GM12878 (cell line): ENCODE results near the gene HAGHL. TPM values are rescaled to one million over a fixed set of nuclear protein-coding genes. Genes with fewer than 3 reads are reported as not detected.

Experiments used
- ATAC-seq: fragments of 200-7000 bp; cut with Tn5 transposase; 3 replicates; pipeline ENCODE4 v1.9.1; 2020; ENCODE audit warnings: mild to moderate bottlenecking, moderate library complexity
- BruUV-seq: library from RNA; stranded (reverse); fragments of 400-500 nt; replicated peaks from 2 replicates; lab custom pipeline; 2021; lab: Mats Ljungman, UMichigan
- CTCF ChIA-PET: fragments of 300-600 bp; sonication (Branson Sonifier 250); formaldehyde crosslinking; extraction: SDS; loops from one replicate; lab custom pipeline; 2021; ENCODE audit warnings: inconsistent platforms; lab: Yijun Ruan, JAX
- POLR2A ChIA-PET: fragments of 350-600 bp; formaldehyde crosslinking; extraction: SDS; loops from one replicate; lab custom pipeline; 2021; ENCODE audit warnings: inconsistent platforms; lab: Charles Lee
- RAD21 ChIA-PET: fragments of 300-600 bp; sonication (Branson Sonifier 250); formaldehyde crosslinking; loops from one replicate; lab custom pipeline; 2023; ENCODE audit warnings: antibody characterized with exemption; ENCODE audit not compliant: unreplicated experiment; lab: Charles Lee
- SMC1A ChIA-PET: fragments of 300-600 bp; sonication (Branson Sonifier 250); formaldehyde crosslinking; loops from one replicate; lab custom pipeline; 2023; ENCODE audit not compliant: unreplicated experiment, uncharacterized antibody; lab: Charles Lee
- DNase-seq: peaks from one replicate; pipeline ENCODE4 v3.0.0-alpha.2; 2011; ENCODE audit warnings: low read depth, low spot score
- FAIRE-seq: peaks from 3 replicates; lab custom pipeline; 2011; peaks lifted over from hg19 to GRCh38; lab: Jason Lieb, UNC
- H2AFZ ChIP-seq: 2 replicates; pipeline ENCODE4 v1.6.0; 2011; ENCODE audit warnings: low read depth, low read length, control low read depth; ENCODE audit not compliant: control insufficient read depth
- H3K27ac ChIP-seq: 2 replicates; pipeline ENCODE4 v1.5.1; 2011; ENCODE audit warnings: control low read depth; ENCODE audit not compliant: control insufficient read depth, insufficient read depth
- H3K27me3 ChIP-seq, 2 experiments: replicated peaks in 1 of 2; 2 replicates each; pipeline versions ENCODE4 v1.6.0 to v1.6.1; 2011; ENCODE audit warnings: low read length in 1 of 2; ENCODE audit not compliant: control insufficient read depth in 2 of 2, insufficient read depth in 2 of 2
- H3K36me3 ChIP-seq, 2 experiments: 2 replicates each; pipeline ENCODE4 v1.5.1; 2011; ENCODE audit warnings: low read length in 1 of 2; ENCODE audit not compliant: control insufficient read depth in 2 of 2, insufficient read depth in 2 of 2
- H3K4me1 ChIP-seq: 2 replicates; pipeline ENCODE4 v1.6.1; 2011; ENCODE audit warnings: mild to moderate bottlenecking, low read length, moderate library complexity, mixed read lengths; ENCODE audit not compliant: control insufficient read depth, insufficient read depth
- H3K4me2 ChIP-seq: 2 replicates; pipeline ENCODE4 v1.6.0; 2011; ENCODE audit warnings: control low read depth; ENCODE audit not compliant: control insufficient read depth, insufficient read depth
- H3K4me3 ChIP-seq: fragments of 200-600 bp; sonication (generic); 2 replicates; pipeline ENCODE4 v1.5.1; 2016
- H3K79me2 ChIP-seq: 2 replicates; pipeline ENCODE4 v1.6.0; 2011; ENCODE audit warnings: low read length; ENCODE audit not compliant: control insufficient read depth, insufficient read depth
- H3K9ac ChIP-seq: 2 replicates; pipeline ENCODE4 v1.8.0; 2011; ENCODE audit warnings: low read length, control low read depth, mixed read lengths; ENCODE audit not compliant: control insufficient read depth, insufficient read depth
- H3K9me3 ChIP-seq: replicated peaks from 3 replicates; pipeline ENCODE4 v1.5.1; 2011; ENCODE audit warnings: mild to moderate bottlenecking, low read length; ENCODE audit not compliant: control insufficient read depth, insufficient read depth
- H4K20me1 ChIP-seq: 2 replicates; pipeline ENCODE4 v1.6.0; 2011; ENCODE audit not compliant: control insufficient read depth, insufficient read depth
- ASH2L ChIP-seq: fragments of 300-600, 200-600 bp; sonication (generic); IDR thresholded peaks from 2 replicates; pipeline ENCODE4 v1.6.1; 2017; ENCODE audit warnings: low read depth, mild to moderate bottlenecking, borderline replicate concordance
- BHLHE40 ChIP-seq, 2 experiments: fragments of 450-650 bp in 1 of 2; IDR thresholded peaks; 2 replicates each; pipeline ENCODE4 v1.6.1; 2011 to 2017; ENCODE audit warnings: low read depth in 2 of 2, borderline replicate concordance in 1 of 2, improper control_type of control experiment in 1 of 2, low read length in 1 of 2, mild to moderate bottlenecking in 1 of 2
- E4F1 ChIP-seq: fragments of 450-650 bp; IDR thresholded peaks from 2 replicates; pipeline ENCODE4 v1.6.1; 2018; ENCODE audit warnings: borderline replicate concordance, mild to moderate bottlenecking; ENCODE audit not compliant: partially characterized antibody
- EGR1 ChIP-seq, 2 experiments: IDR thresholded peaks; 1 replicate in 1 of 2; 2 replicates in 1 of 2; pipeline ENCODE4 v1.6.1; 2011 to 2012; ENCODE audit warnings: low read depth in 2 of 2, low read length in 2 of 2, borderline replicate concordance in 1 of 2, mild to moderate bottlenecking in 1 of 2, moderate library complexity in 1 of 2
- HDAC2 ChIP-seq: fragments of 200-600 bp; sonication (generic); IDR thresholded peaks from 2 replicates; pipeline ENCODE4 v1.6.1; 2017
- POU2F2 ChIP-seq: IDR thresholded peaks from 3 replicates; pipeline ENCODE4 v1.6.1; 2011; ENCODE audit warnings: low read depth, mild to moderate bottlenecking, low read length, borderline replicate concordance
- SIX5 ChIP-seq: IDR thresholded peaks from 2 replicates; pipeline ENCODE4 v1.6.1; 2011; ENCODE audit warnings: mild to moderate bottlenecking, low read depth, low read length, moderate library complexity; ENCODE audit not compliant: severe bottlenecking
- SMAD5 ChIP-seq: IDR thresholded peaks from 2 replicates; pipeline ENCODE4 v1.6.1; 2016; ENCODE audit warnings: antibody characterized with exemption, low read depth
- SMARCA5 ChIP-seq: fragments of 450-650 bp; IDR thresholded peaks from 2 replicates; pipeline ENCODE4 v1.6.1; 2017; ENCODE audit warnings: mild to moderate bottlenecking
- STAT1 ChIP-seq: fragments of 450-650 bp; conservative IDR thresholded peaks from 2 replicates; pipeline ENCODE4 v1.6.1; 2014; ENCODE audit warnings: antibody characterized with exemption, mild to moderate bottlenecking
- YY1 ChIP-seq: IDR thresholded peaks from 2 replicates; pipeline ENCODE4 v1.6.1; 2011; ENCODE audit warnings: low read depth, mild to moderate bottlenecking, low read length
- ZNF274 ChIP-seq: IDR thresholded peaks from one replicate; pipeline ENCODE4 v1.8.0; 2011; ENCODE audit not compliant: insufficient read length, insufficient read depth
- WGBS: methylation state at CpG from one replicate; pipeline ENCODE4 v1.1.6; 2016; ENCODE audit warnings: low lambda C conversion rate; ENCODE audit not compliant: insufficient replicate concordance, insufficient coverage; ENCODE audit errors: missing lambda C conversion rate; 5-methylcytosine and 5-hydroxymethylcytosine counted together
- in situ Hi-C: fragments of 300-500 bp; cut with MboI; formaldehyde crosslinking; loops from 9 replicates; pipeline ENCODE4 v1.14.3; 2018; ENCODE audit warnings: mixed read lengths
- intact Hi-C: fragments of 100-400 bp; cut with micrococcal nuclease; formaldehyde crosslinking; loops from one replicate; pipeline ENCODE4 v1.14.2; 2022; ENCODE audit not compliant: unreplicated experiment
- polyA plus RNA-seq, 11 experiments: library from polyadenylated mRNA; depleted of rRNA in 4 of 11; unstranded in 6 of 11; stranded (reverse) in 5 of 11; fragments of >200 nt; fragmentation: Nextera tagmentation in 4 of 11; fragmentation: Illumina TruSeq in 1 of 11; extraction: Ambion mirVana in 4 of 11; extraction: Trizol in 1 of 11; gene quantifications; 1 replicate in 1 of 11; 2 replicates in 10 of 11; pipeline versions ENCODE4 v1.2.1 to v1.2.3, GENCODE V29; 2011 to 2016; ENCODE audit warnings: inconsistent platforms in 2 of 11, missing spikeins in 2 of 11, low read depth in 1 of 11
- total RNA-seq, 4 experiments: library from RNA; depleted of rRNA in 3 of 4; stranded (reverse); fragments of >200 nt in 3 of 4; fragmentation: Illumina TruSeq in 1 of 4; extraction: Trizol in 1 of 4; gene quantifications; 2 replicates each; pipeline versions ENCODE4 v1.2.1 to v1.2.3, GENCODE V29; 2013 to 2021
- TF ChIP-seq, protein P1 (sequence below): fragments of 450-650 bp; IDR thresholded peaks from 2 replicates; pipeline ENCODE4 v1.6.1; 2017; ENCODE audit warnings: mild to moderate bottlenecking, moderate library complexity

HAGHL gene
- total and polyA plus RNA-seq, 10 of the 15 experiments (the other 5 are each of a cell fraction or from before 2014, with no cell fraction given), result 0.23 to 44.6 (median 16.4) TPM

DNA sequence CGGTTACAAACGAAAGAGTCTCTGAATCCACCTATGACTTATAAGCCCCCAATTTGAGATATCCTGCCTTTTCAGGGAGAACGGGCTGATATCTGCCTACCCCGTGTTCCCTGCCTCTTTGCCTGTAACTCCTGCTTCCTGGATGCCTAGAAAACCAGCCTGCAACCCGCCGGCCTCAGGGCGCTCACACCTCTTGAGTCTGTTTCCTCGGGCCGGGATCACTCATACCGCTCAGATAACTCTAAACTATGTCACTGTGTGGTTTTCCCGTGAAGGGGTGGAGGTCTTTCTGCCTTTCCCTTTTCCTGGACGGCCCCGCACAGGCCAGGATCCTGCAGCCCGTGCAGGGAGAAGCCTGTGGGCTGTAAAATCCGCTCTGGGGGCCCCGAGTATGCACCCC is 50.9 kb downstream of the HAGHL start:
- SMC1A ChIA-PET, result no interaction called here
- Histone ChIP-seq H3K9ac (no peak overlapping the region), H3K27ac (no peak overlapping the region), H3K4me1 (no peaks in the 10 kb centered on the region), H2AFZ (no peak overlapping the region), H3K36me3 (no peaks in the 10 kb centered on the region), H3K4me3 (no peak overlapping the region), H3K9me3 (no peaks in the 10 kb centered on the region)
- DNase-seq, result no peak
- no peak for ATAC-seq
- no TSS peak for BruUV-seq
- in situ Hi-C loops (no loop called here), intact Hi-C loops (no loop called here)
- 21% methylated on average over 16 of the region's 16 CpGs for WGBS
- TF ChIP-seq ASH2L (no peak), POU2F2 (no peak), SMAD5 (no peak), SMARCA5 (no peak), SIX5 (no peak)
- TF ChIP-seq, all 136 proteins: peak for 0
- ChIA-PET RAD21 (no interaction called here), POLR2A (no interaction called here), CTCF (no interaction called here)
- H3K27me3 ChIP-seq, result no peaks in the 10 kb centered on the region
- H3K4me2 ChIP-seq, result no peak overlapping the region
- FAIRE-seq, result no peak
- H4K20me1 ChIP-seq, result no peaks in the 10 kb centered on the region
- H3K79me2 ChIP-seq, result no peaks in the 10 kb centered on the region

- FAIRE-seq (no peak), DNase-seq (no peak), ATAC-seq (no peak; the same call in 2 of the 3 replicates)
- CTCF ChIA-PET, result no interaction called here
- Histone ChIP-seq H4K20me1 (no peaks in the 10 kb centered on the region), H3K9ac (no peak overlapping the region), H3K4me3 (no peak overlapping the region), H3K4me2 (no peak overlapping the region), H3K4me1 (no peaks in the 10 kb centered on the region), H3K36me3 (no peaks in the 10 kb centered on the region), H3K27ac (no peak overlapping the region), H3K27me3 (no peaks in the 10 kb centered on the region), H2AFZ (no peak overlapping the region), H3K79me2 (no peaks in the 10 kb centered on the region), H3K9me3 (no peaks in the 10 kb centered on the region)
- POLR2A ChIA-PET, result no interaction called here
- intact Hi-C loops (no loop called here), in situ Hi-C loops (no loop called here)
- RAD21 ChIA-PET, result no interaction called here
- no TSS peak for BruUV-seq
- SMC1A ChIA-PET, result no interaction called here
- 54% methylated on average over 11 of the region's 11 CpGs for WGBS
- TF ChIP-seq ZNF274 (no peak), STAT1 (no peak), HDAC2 (no peak), YY1 (no peak), EGR1 (IDR thresholded peaks at IDR 0.05; ENCODE audit: borderline replicate concordance in 1 of 2, low read depth in 2 of 2, low read length in 2 of 2) (no peak), E4F1 (no peak), BHLHE40 (IDR thresholded peaks at IDR 0.05; ENCODE audit: borderline replicate concordance in 1 of 2, low read depth in 2 of 2, low read length in 1 of 2) (no peak)
- TF ChIP-seq, protein P1, sequence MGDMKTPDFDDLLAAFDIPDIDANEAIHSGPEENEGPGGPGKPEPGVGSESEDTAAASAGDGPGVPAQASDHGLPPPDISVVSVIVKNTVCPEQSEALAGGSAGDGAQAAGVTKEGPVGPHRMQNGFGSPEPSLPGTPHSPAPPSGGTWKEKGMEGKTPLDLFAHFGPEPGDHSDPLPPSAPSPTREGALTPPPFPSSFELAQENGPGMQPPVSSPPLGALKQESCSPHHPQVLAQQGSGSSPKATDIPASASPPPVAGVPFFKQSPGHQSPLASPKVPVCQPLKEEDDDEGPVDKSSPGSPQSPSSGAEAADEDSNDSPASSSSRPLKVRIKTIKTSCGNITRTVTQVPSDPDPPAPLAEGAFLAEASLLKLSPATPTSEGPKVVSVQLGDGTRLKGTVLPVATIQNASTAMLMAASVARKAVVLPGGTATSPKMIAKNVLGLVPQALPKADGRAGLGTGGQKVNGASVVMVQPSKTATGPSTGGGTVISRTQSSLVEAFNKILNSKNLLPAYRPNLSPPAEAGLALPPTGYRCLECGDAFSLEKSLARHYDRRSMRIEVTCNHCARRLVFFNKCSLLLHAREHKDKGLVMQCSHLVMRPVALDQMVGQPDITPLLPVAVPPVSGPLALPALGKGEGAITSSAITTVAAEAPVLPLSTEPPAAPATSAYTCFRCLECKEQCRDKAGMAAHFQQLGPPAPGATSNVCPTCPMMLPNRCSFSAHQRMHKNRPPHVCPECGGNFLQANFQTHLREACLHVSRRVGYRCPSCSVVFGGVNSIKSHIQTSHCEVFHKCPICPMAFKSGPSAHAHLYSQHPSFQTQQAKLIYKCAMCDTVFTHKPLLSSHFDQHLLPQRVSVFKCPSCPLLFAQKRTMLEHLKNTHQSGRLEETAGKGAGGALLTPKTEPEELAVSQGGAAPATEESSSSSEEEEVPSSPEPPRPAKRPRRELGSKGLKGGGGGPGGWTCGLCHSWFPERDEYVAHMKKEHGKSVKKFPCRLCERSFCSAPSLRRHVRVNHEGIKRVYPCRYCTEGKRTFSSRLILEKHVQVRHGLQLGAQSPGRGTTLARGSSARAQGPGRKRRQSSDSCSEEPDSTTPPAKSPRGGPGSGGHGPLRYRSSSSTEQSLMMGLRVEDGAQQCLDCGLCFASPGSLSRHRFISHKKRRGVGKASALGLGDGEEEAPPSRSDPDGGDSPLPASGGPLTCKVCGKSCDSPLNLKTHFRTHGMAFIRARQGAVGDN, result no peak
These were observed 51.5 kb downstream of the HAGHL start for GRCh38 chr16:778447-778846.
